H1 (cell line): ENCODE measurements around the gene RBMS1. TPM values are rescaled to one million over a fixed set of nuclear protein-coding genes. Genes with fewer than 3 reads are reported as not detected.

Source experiments
- CTCF ChIA-PET: fragments of 300-600 bp; sonication (Branson Sonifier 250); formaldehyde crosslinking; loops from one replicate; lab custom pipeline; 2021; ENCODE audit not compliant: partially characterized antibody; lab: Charles Lee
- POLR2A ChIA-PET: fragments of 300-600 bp; sonication (Branson Sonifier 250); formaldehyde crosslinking; loops from one replicate; lab custom pipeline; 2021; ENCODE audit warnings: inconsistent platforms; ENCODE audit not compliant: partially characterized antibody; lab: Charles Lee
- DNase-seq, 2 experiments: peaks; one replicate each; pipeline versions ENCODE4 v3.0.0 to v3.0.0-alpha.2; 2010 to 2022; ENCODE audit warnings: low spot score in 2 of 2, low read depth in 1 of 2, mixed read lengths in 1 of 2
- FAIRE-seq: peaks from 2 replicates; lab custom pipeline; 2011; peaks lifted over from hg19 to GRCh38; lab: Jason Lieb, UNC
- H2AFZ ChIP-seq: 2 replicates; pipeline ENCODE4 v1.8.1; 2012; ENCODE audit warnings: low read length, inconsistent platforms
- H2AK5ac ChIP-seq: 2 replicates; pipeline ENCODE4 v1.6.1; 2013; ENCODE audit warnings: low read depth, low read length
- H2BK120ac ChIP-seq: replicated peaks from 2 replicates; pipeline ENCODE3; 2013; ENCODE audit warnings: low read depth, low read length, inconsistent platforms
- H2BK12ac ChIP-seq: 2 replicates; pipeline ENCODE4 v1.6.1; 2013; ENCODE audit warnings: low read depth, low read length
- H2BK15ac ChIP-seq: 2 replicates; pipeline ENCODE4 v1.6.1; 2013; ENCODE audit warnings: low read length
- H2BK20ac ChIP-seq: 2 replicates; pipeline ENCODE4 v1.6.1; 2013; ENCODE audit warnings: low read length
- H2BK5ac ChIP-seq: 2 replicates; pipeline ENCODE4 v1.6.1; 2013; ENCODE audit warnings: low read depth, low read length
- H3K14ac ChIP-seq: 2 replicates; pipeline ENCODE4 v1.6.1; 2013; ENCODE audit warnings: inconsistent platforms; ENCODE audit not compliant: insufficient read length
- H3K18ac ChIP-seq: 2 replicates; pipeline ENCODE4 v1.6.1; 2013; ENCODE audit warnings: low read length; ENCODE audit errors: extremely low read depth
- H3K23ac ChIP-seq: 2 replicates; pipeline ENCODE4 v1.6.1; 2013; ENCODE audit warnings: inconsistent platforms; ENCODE audit not compliant: insufficient read length
- H3K23me2 ChIP-seq: 2 replicates; pipeline ENCODE4 v1.6.1; 2013; ENCODE audit warnings: low read depth, low read length
- H3K27ac ChIP-seq: 2 replicates; pipeline ENCODE4 v1.6.1; 2011; ENCODE audit warnings: low read depth, low read length, inconsistent platforms
- H3K27me3 ChIP-seq, 4 experiments: replicated peaks in 1 of 4; 1 replicate in 1 of 4; 2 replicates in 3 of 4; pipeline versions ENCODE4 v1.6.1 to v1.8.1; 2011 to 2013; ENCODE audit warnings: low read length in 3 of 4, mild to moderate bottlenecking in 3 of 4, inconsistent platforms in 2 of 4, mixed read lengths in 2 of 4, moderate library complexity in 1 of 4; ENCODE audit not compliant: control insufficient read depth in 3 of 4, insufficient read depth in 3 of 4; ENCODE audit errors: extremely low read depth in 1 of 4
- H3K36me3 ChIP-seq, 4 experiments: 2 replicates each; pipeline versions ENCODE4 v1.6.1 to v1.8.1; 2011 to 2013; ENCODE audit warnings: mild to moderate bottlenecking in 4 of 4, low read length in 3 of 4, moderate library complexity in 2 of 4, control low read depth in 1 of 4, inconsistent platforms in 1 of 4; ENCODE audit not compliant: insufficient read depth in 4 of 4, control insufficient read depth in 2 of 4
- H3K4ac ChIP-seq: replicated peaks from 2 replicates; pipeline ENCODE3; 2013; ENCODE audit warnings: low read length, low read depth, mixed read lengths, inconsistent platforms; ENCODE audit not compliant: insufficient read length
- H3K4me1 ChIP-seq, 4 experiments: replicated peaks in 1 of 4; 1 replicate in 1 of 4; 2 replicates in 3 of 4; pipeline versions ENCODE4 v1.6.1 to v1.8.1; 2011 to 2013; ENCODE audit warnings: low read length in 3 of 4, inconsistent platforms in 2 of 4, mixed read lengths in 1 of 4; ENCODE audit not compliant: insufficient read depth in 4 of 4, control insufficient read depth in 3 of 4
- H3K4me2 ChIP-seq, 2 experiments: 2 replicates each; pipeline versions ENCODE4 v1.6.1 to v1.8.1; 2011 to 2013; ENCODE audit warnings: low read depth in 2 of 2, low read length in 2 of 2, control low read depth in 1 of 2, inconsistent platforms in 1 of 2, mild to moderate bottlenecking in 1 of 2; ENCODE audit not compliant: insufficient read depth in 1 of 2
- H3K4me3 ChIP-seq, 4 experiments: fragments of 200-600, 300-600 bp in 1 of 4; sonication (generic), shearing (Covaris generic), sonication (Bioruptor Twin) in 1 of 4; 2 replicates each; pipeline versions ENCODE4 v1.5.1 to v1.8.1; 2011 to 2016; ENCODE audit warnings: low read length in 4 of 4, low read depth in 3 of 4, control low read depth in 2 of 4, inconsistent platforms in 2 of 4, mild to moderate bottlenecking in 2 of 4, mixed read lengths in 1 of 4, moderate library complexity in 1 of 4; ENCODE audit not compliant: insufficient read depth in 2 of 4; ENCODE audit errors: extremely low read depth in 1 of 4
- H3K56ac ChIP-seq: replicated peaks from 2 replicates; pipeline ENCODE3; 2013; ENCODE audit warnings: low read depth, mild to moderate bottlenecking, mixed read lengths, low read length, inconsistent platforms; ENCODE audit not compliant: insufficient read length
- H3K79me1 ChIP-seq: 2 replicates; pipeline ENCODE4 v1.6.1; 2013; ENCODE audit warnings: low read depth, low read length, control low read depth
- H3K79me2 ChIP-seq, 2 experiments: 2 replicates each; pipeline versions ENCODE4 v1.6.1 to v1.8.1; 2012 to 2013; ENCODE audit warnings: low read length in 2 of 2, mild to moderate bottlenecking in 2 of 2, inconsistent platforms in 1 of 2; ENCODE audit not compliant: insufficient read depth in 2 of 2, control insufficient read depth in 1 of 2
- H3K9ac ChIP-seq, 4 experiments: replicated peaks in 1 of 4; 1 replicate in 1 of 4; 2 replicates in 3 of 4; pipeline versions ENCODE4 v1.6.1 to v1.8.1; 2011 to 2013; ENCODE audit warnings: low read depth in 3 of 4, low read length in 3 of 4, control low read depth in 2 of 4, mild to moderate bottlenecking in 2 of 4, moderate library complexity in 2 of 4, inconsistent platforms in 1 of 4; ENCODE audit errors: extremely low read depth in 1 of 4
- H3K9me3 ChIP-seq, 2 experiments: 2 replicates each; pipeline versions ENCODE4 v1.6.1 to v1.8.1; 2012 to 2013; ENCODE audit warnings: mild to moderate bottlenecking in 2 of 2, moderate library complexity in 2 of 2, control low read depth in 1 of 2, inconsistent platforms in 1 of 2, low read depth in 1 of 2, low read length in 1 of 2, mixed read lengths in 1 of 2; ENCODE audit not compliant: insufficient read depth in 2 of 2
- H4K20me1 ChIP-seq, 2 experiments: replicated peaks in 1 of 2; 2 replicates each; pipeline versions ENCODE3 to v1.8.1; 2011 to 2013; ENCODE audit warnings: inconsistent platforms in 2 of 2, low read length in 2 of 2, mild to moderate bottlenecking in 1 of 2; ENCODE audit not compliant: insufficient read depth in 2 of 2, control insufficient read depth in 1 of 2
- H4K5ac ChIP-seq: 2 replicates; pipeline ENCODE4 v1.6.1; 2013; ENCODE audit warnings: low read length, low read depth, mixed read lengths, inconsistent platforms; ENCODE audit not compliant: insufficient read length
- H4K8ac ChIP-seq: 2 replicates; pipeline ENCODE4 v1.8.0; 2013; ENCODE audit warnings: mild to moderate bottlenecking, moderate library complexity, low read length, inconsistent platforms; ENCODE audit not compliant: insufficient read depth; ENCODE audit errors: extremely low read depth
- H4K91ac ChIP-seq: replicated peaks from 2 replicates; pipeline ENCODE3; 2013; ENCODE audit warnings: low read length, mixed read lengths, inconsistent platforms; ENCODE audit not compliant: insufficient read length
- BACH1 ChIP-seq: IDR thresholded peaks from 2 replicates; pipeline ENCODE4 v1.6.1; 2012; ENCODE audit warnings: low read length, improper control_type of control experiment
- BRCA1 ChIP-seq: IDR thresholded peaks from 2 replicates; pipeline ENCODE4 v1.6.1; 2012; ENCODE audit warnings: low read depth, low read length, improper control_type of control experiment
- CBX8 ChIP-seq: fragments of 300-800, 300-1000 bp; sonication (generic); IDR thresholded peaks from 2 replicates; pipeline ENCODE4 v1.7.1; 2016; ENCODE audit warnings: low read depth, low read length, borderline replicate concordance
- CREB1 ChIP-seq: IDR thresholded peaks from 2 replicates; pipeline ENCODE4 v1.6.1; 2012; ENCODE audit warnings: inconsistent platforms
- KDM1A ChIP-seq: fragments of 200-600, 300-600 bp; sonication (generic); IDR thresholded peaks from 2 replicates; pipeline ENCODE4 v1.7.1; 2016; ENCODE audit warnings: mild to moderate bottlenecking, low read length, borderline replicate concordance
- POLR2AphosphoS5 ChIP-seq: IDR thresholded peaks from 2 replicates; pipeline ENCODE4 v1.6.1; 2011; ENCODE audit warnings: low read depth, low read length
- RFX5 ChIP-seq: IDR thresholded peaks from 2 replicates; pipeline ENCODE4 v1.6.1; 2011; ENCODE audit warnings: low read depth, low read length, improper control_type of control experiment, borderline replicate concordance
- SAP30 ChIP-seq: fragments of 300-600 bp; sonication (generic); IDR thresholded peaks from 2 replicates; pipeline ENCODE4 v1.7.1; 2012; ENCODE audit warnings: low read length, moderate library complexity, mild to moderate bottlenecking, inconsistent platforms; ENCODE audit not compliant: insufficient read depth, insufficient replicate concordance
- SIN3A ChIP-seq, 2 experiments: IDR thresholded peaks in 1 of 2; conservative IDR thresholded peaks in 1 of 2; 2 replicates each; pipeline ENCODE4 v1.6.1; 2011 to 2012; ENCODE audit warnings: low read length in 2 of 2, improper control_type of control experiment in 1 of 2, low read depth in 1 of 2, mild to moderate bottlenecking in 1 of 2
- TCF12 ChIP-seq: IDR thresholded peaks from 2 replicates; pipeline ENCODE4 v1.6.1; 2011; ENCODE audit warnings: low read depth, mild to moderate bottlenecking, low read length
- TEAD4 ChIP-seq: IDR thresholded peaks from 2 replicates; pipeline ENCODE4 v1.6.1; 2012; ENCODE audit warnings: low read depth, low read length, inconsistent platforms, mixed read lengths
- WGBS, 2 experiments: shearing (Covaris generic) in 1 of 2; methylation state at CpG; one replicate each; pipeline versions ENCODE4 v1.1.6 to v1.1.7; 2013 to 2015; ENCODE audit warnings: low lambda C conversion rate in 2 of 2, mixed read lengths in 2 of 2, inconsistent platforms in 1 of 2, low coverage in 1 of 2, missing lambda C conversion rate in 1 of 2; ENCODE audit not compliant: insufficient replicate concordance in 2 of 2, insufficient coverage in 1 of 2, insufficient read length in 1 of 2; ENCODE audit errors: extremely low coverage in 1 of 2, missing lambda C conversion rate in 1 of 2; 5-methylcytosine and 5-hydroxymethylcytosine counted together
- polyA plus RNA-seq, 7 experiments: library from polyadenylated mRNA; depleted of rRNA in 3 of 7; stranded (reverse) in 5 of 7; unstranded in 2 of 7; fragments of >200 nt in 5 of 7; fragments of 200-250 nt in 2 of 7; gene quantifications; 1 replicate in 5 of 7; 2 replicates in 1 of 7; 4 replicates in 1 of 7; pipeline versions ENCODE4 v1.2.1 to v1.2.3, GENCODE V29; 2011 to 2013; ENCODE audit warnings: missing spikeins in 2 of 7, mixed read lengths in 2 of 7
- total RNA-seq: library from RNA; stranded (reverse); fragmentation: NEBNext Ultra II Directional; extraction: Animal tissue kit (Norgen Biotek cat#: 25700); gene quantifications from 2 replicates; pipeline ENCODE4 v1.2.1, GENCODE V29; 2021

Gene RBMS1
- total and polyA plus RNA-seq, 2 of the 8 experiments (the other 6 are each of a cell fraction or from before 2014, with no cell fraction given): 53.7 to 60.0 TPM

- 96% methylated on average over 4 of the region's 4 CpGs; no CpG with 5 or more reads in 1 of the 2 experiments for WGBS, 2 experiments
- POLR2A ChIA-PET: no interaction called here
These were observed 255.2 kb downstream of the RBMS1 start for GRCh38 chr2:160238392-160238791.

More at GRCh38 chr2:160238392-160238791, 255.2 kb downstream of the RBMS1 start:
- Histone ChIP-seq H3K56ac (no peak overlapping the region), H3K9me3 (no peaks in the 10 kb centered on the region), H2BK15ac (no peak overlapping the region), H4K20me1 (no peaks in the 10 kb centered on the region), H3K4me2 (no peak overlapping the region), H3K23ac (no peak overlapping the region), H2BK120ac (no peak overlapping the region), H3K27me3 (no peaks in the 10 kb centered on the region), H2AFZ (0 out of 2 replicates have a peak overlapping the region, but pooled peaks have one; percentile 28), H3K18ac (no peak overlapping the region), H3K14ac (no peak overlapping the region), H4K8ac (no peak overlapping the region), H2BK12ac (no peak overlapping the region), H3K23me2 (no peaks in the 10 kb centered on the region), H3K4me3 (no peak overlapping the region), H3K79me1 (no peaks in the 10 kb centered on the region), H3K4me1 (no peaks in the 10 kb centered on the region), H2AK5ac (no peak overlapping the region), H3K4ac (no peak overlapping the region), H3K27ac (no peak overlapping the region), H3K79me2 (no peaks in the 10 kb centered on the region), H4K5ac (no peak overlapping the region), H3K9ac (no peak overlapping the region), H2BK20ac (no peak overlapping the region), H3K36me3 (no peaks in the 10 kb centered on the region), H2BK5ac (no peak overlapping the region), H4K91ac (no peak overlapping the region)
- DNase-seq: no peak
- TF ChIP-seq POLR2AphosphoS5 (no peak), CREB1 (no peak), TEAD4 (no peak), SAP30 (no peak), BACH1 (no peak), BRCA1 (no peak), RFX5 (no peak), TCF12 (no peak), SIN3A (conservative IDR thresholded peaks at IDR 0.05 in 1 of 2, IDR thresholded peaks at IDR 0.05 in 1 of 2; ENCODE audit: low read depth in 1 of 2, low read length in 2 of 2) (no peak), CBX8 (no peak), KDM1A (no peak)
- CTCF ChIA-PET: interaction anchor here (0.5 to 4.3 kb wide), 5 partner anchors 10 to 66 kb away, joined by 3 to 29 read pairs (median 3); no protein-coding TSS in a partner anchor
- FAIRE-seq: no peak
